DMS114 treated with DMSO at 0.1 percent for 48 hours (cell line): ENCODE results near the gene NAA80.

Experiments
- DNase-seq: peaks from one replicate; lab custom pipeline; 2025; ENCODE audit not compliant: unreplicated experiment; lab: John Stamatoyannopoulos, UW

Gene NAA80

DNA sequence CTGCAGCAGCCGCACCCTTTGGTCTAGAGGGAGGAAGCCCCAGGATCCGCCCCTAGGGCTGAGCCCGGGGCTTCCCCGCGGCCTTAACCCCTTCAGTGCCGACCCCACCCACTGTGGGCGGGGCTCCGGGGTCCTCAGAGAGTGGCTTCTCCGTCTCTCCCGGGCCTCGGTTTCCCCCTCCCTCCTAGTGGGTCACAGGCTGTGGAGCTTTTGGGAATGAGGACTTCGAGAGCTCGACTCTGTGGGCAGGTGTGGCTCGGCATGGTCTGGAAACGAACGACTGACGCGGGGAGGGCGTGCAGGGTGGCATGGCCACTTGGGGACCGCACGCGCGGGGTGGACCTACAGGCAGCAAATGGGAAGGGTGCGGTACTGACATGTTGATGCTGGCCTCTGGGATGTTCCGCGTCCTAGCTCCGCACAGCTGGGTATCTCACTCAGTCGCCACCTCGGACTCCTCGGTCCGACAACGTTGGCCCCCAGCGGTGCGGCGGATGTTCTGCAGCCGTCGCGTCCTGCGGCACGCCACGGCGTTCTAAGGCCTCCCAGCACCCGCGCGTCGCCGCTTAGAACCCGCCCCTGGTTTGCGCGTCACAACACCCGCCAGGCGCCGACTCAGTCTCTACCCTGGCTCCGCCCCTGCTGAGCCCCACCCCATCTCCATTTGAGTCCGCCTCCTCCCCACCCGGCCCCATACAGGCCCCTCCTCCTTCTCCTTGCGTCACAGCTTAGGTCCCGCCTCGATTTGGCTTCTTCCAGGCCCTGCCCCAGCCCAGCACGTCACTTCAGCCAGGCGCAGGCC, at the start of gene NAA80, which contains the start of gene HYAL3:
Gene NAA80 (minus strand): TSS at position 570 of the 802 bp plus-strand sequence. CDS start 1,942 bp downstream, outside the sequence.
Gene HYAL3 (minus strand): TSS at position 570 of the 802 bp plus-strand sequence. CDS start 3,803 bp downstream, outside the sequence.
- peak; percentile 93 for DNase-seq

DNA sequence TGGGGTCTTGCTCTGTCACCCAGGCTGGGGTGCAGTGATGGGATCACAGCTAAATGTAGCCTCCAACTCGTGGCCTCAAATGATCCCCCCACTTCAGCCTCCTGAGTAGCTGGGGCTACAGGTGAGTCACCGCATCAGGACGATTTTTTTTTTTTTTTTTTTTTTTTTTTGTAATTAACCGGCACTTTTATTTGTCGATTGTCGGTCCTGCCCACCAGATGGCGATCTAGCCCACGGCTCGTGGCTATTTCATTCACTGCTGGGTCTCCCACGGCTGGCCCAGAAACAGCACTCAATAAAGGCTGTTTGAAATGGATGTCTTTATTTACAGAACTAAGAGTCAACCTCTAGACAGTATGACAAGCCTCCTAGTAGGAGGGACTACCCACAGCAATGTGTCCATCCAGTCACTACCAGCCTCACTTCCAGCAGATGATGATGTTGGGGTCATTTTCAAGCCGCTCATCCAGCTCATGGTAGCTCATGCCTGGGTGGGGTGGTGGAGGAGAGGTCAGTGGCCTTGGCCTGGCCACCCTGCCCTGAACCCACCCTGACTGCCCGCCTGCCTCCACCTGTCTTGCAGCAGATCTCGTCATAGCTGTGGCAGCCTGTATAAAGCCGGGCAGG, 48.1 kb upstream of the NAA80 start:
- DNase-seq = no peak

- DNase-seq = peak; percentile 52
Measured at GRCh38 chr3:50345586-50346234, 46.5 kb upstream of the NAA80 start, which contains the start of gene ZMYND10. ZMYND10 (minus strand) TSS chr3:50345732; CDS start chr3:50345579, 153 bp downstream.

- no peak for DNase-seq
Measured at GRCh38 chr3:50345008-50345407, 45.8 kb upstream of the NAA80 start.

- DNase-seq = no peak
Measured at GRCh38 chr3:50342813-50343633, 43.8 kb upstream of the NAA80 start.

DNA sequence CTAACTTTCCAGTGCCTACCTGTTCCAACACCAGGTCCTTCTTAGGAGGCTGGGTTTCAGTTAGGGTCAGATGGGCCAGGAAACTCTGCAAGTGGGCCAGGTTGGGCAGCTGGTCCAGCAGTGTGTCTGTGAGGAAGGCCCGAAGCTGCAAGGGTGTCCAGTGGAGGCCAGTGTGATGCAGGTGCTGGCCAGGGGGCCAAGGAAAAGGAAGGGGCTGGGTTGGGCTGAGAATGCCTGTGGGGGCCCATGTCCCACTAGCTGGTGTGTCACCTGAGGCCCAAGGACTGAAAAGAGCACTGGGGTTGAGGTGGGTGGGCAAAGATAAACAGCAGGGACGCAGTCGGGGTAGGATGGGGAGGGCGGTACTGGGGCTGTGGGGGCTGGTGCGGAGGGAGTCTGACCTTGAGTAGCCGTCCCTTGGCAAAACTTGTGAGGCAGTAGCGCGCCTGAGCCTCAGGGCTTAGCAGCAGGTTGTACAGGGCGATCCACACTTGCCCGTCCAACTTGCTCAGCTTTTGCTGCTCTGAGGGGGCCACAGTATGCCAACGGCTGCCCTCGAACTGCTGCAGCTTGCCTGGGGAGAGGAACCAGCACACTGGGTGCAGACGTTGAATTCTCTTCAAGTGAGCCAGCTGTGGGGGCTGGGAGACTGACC, 42.9 kb upstream of the NAA80 start:
- DNase-seq = no peak

GRCh38 chr3:50341537-50341936, 42.3 kb upstream of the NAA80 start:
- DNase-seq = no peak

- no peak for DNase-seq
Measured at GRCh38 chr3:50340448-50341329, 41.5 kb upstream of the NAA80 start, which contains the start of gene RASSF1. RASSF1 (minus strand) TSS chr3:50340836; CDS start chr3:50340805, 31 bp downstream.

GRCh38 chr3:50340147-50340447, 40.9 kb upstream of the NAA80 start:
- DNase-seq = no peak

- DNase-seq = no peak
Measured at GRCh38 chr3:50339485-50340146, 40.4 kb upstream of the NAA80 start.

DNA sequence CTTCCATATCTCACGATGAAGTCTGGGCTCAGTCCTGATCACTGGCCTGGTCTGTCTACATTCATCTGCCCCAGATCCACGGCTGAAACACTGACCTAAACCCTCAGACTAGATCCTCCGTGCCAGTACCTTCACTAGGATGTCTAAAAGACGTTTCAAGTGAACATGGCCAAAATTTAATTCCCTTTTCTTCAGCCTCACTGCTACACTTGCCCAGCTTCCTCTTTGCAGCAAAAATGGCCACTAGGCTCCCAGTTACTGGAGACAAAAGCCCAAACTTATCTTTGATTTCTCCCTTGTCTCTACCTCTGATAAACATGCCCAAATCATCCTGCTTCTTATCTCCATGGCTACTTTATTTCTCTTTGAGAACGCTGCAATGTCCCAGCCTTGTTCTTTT, 39.8 kb upstream of the NAA80 start:
- no peak for DNase-seq

DNA sequence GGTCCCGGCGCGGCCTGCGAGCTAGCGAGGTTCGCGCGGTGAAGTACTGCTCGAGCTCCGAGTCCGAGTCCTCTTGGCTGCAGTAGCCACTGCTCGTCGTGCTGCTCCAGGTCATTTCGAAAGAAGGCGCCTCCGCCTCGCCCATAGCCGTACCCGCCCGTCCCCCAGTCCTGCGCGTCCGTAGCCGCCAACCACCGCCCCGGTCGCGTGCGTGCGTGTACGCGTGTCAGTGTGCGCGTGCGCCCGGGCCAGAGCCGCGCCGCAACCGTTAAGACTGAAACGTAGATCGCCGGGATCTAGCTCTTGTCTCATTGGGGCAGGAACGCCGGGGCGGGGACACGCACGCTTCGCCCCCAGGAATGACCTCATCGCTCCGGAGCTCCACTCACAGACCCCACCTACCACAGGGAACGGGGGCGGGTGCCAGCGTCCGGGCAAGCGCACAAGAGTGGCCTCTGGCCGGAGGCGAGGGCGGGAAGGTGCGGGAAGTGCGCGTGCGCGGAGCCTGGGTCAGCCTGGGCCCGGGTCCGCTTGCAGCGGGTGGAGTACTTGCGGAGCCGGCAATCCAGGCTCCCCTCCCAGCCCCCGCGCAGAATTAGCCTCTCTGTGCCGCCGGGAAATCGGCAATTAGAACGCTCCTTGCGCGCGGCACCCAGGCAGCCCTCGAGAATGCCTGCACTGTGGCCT, 38.1 kb upstream of the NAA80 start:
- peak; percentile 91 for DNase-seq

DNA sequence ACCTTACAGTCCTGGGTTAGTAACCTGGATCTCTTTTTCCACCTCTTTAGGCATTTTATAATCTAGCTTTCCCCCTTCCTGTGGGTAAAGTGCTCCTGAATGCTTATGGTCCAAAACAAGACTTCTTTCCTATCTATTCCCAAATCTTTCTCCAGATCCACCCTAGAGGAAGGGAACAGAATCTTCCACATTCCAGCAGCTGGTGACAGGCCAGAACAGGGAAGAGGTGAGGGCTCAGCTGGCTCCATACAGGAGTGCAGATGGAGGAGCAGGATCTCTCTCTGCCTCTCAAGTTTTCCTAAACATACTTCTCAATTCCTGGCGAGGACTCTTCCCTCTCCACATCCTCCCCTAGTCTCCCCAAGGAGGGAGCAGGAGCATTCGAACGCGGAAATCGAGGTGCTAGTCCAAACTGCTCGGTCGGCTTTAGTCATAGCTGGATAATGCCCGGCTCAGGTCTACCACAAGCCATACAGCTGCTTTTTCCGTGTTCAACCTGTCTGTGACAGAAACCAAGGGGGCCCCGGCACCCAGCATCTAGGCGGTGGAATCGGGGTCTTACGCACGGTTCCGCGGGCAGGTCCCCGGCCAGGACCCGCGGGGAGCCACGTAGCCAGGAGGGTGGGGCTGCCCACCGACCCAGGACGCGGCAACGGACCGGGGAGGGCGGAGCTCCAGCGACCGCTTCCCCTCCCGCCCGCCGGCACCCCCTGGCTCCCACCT, 37.4 kb upstream of the NAA80 start:
- DNase-seq = no peak

- DNase-seq = no peak
Measured at GRCh38 chr3:50334339-50335075, 35.3 kb upstream of the NAA80 start.

DNA sequence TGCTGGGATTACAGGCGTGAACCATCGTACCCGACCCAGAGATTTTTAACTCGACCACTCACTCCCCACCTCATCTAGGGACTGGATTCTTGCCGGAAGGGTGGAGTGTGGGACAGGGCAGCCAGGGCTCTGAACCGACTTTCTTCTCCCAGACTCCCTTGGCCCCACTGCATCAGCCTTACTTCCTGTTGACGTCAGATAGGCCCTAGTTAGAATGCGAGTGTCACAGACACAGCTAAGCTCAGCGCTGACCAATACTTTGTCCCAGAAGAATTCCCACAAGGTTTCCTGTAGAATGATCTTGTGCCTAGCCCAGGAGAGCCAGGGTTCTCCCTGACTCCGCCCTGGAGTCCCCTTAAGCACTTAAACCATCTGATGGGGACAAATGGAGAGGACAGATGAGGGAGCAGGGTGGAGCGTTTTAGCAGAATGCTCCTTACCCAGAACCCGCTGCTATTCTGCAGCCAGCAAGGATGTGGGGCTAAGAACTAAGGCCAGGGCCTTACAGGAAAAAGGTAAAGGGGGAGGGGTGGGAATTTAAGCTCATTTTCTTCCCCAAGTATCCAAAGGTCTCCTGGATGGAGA, 34.6 kb upstream of the NAA80 start:
- no peak for DNase-seq

GRCh38 chr3:50331364-50331907, 32.2 kb upstream of the NAA80 start:
- no peak for DNase-seq
